Amniotic epithelial cell (primary cell): ENCODE measurements around the gene SYT11.
"Not testable (repeated sequence)": the region's sequence is repeated elsewhere in the genome, so short reads cannot be mapped to it uniquely, and the experiment has no call there.

Experiments used
- DNase-seq: peaks from one replicate; pipeline ENCODE4 v3.0.0-alpha.2; 2010; ENCODE audit warnings: low read depth

The SYT11 gene

DNA sequence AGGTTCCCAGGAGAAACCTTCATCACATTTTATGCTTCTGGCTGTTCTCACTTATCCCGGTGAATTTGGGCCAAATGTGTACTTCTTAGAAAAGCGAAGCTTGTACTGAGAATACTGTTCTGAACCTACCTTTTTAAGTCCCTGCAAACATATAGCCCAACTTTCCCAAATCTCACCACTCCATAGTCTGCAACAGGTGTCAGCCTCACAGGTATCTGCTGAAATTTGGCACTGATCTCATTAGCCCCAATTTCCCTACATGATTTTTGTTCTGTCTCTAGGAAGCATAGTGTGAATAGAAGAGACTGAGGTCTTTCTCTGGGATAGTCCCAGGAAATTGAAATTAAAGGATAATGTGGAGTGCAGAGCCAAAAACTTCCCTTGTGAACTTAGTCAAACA, 40.3 kb downstream of the SYT11 start:
- DNase-seq, result no peak

DNA sequence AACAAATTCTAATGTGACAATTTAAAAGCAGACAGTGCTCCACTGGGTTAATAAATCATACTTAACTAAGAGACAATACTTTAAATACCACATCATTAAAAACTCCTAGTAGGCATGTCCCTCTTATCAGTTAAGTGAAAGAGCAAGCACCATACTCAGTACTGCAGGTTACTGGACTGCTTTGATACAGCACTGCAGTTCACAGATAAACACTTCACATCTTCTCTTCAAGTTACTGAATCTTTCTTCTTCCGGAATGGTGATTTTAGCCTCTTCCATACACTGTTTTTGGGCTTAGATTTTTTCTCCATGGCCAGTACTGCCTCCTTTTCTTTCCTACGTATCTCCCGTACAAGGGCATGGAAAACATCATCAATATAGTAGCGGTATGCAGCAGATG, 40.8 kb downstream of the SYT11 start:
- DNase-seq, result no peak

DNA sequence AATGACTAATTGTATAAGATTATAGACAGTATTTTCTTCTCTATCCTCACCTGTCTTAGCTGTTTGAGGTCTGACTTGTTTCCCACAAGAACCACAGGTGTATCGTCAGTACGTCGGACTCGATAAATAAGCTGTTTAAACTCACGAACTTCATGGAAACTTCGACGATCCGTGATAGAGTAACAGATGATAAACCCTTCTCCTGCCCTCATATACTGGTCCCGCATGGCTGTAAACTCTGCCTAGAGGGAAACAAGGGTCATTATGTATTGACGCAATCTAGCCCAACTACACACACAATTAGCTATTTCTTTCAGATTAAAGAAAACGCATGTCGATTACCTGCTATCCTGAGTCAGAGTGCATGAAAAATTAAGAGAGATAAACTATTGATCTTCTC, 44.9 kb downstream of the SYT11 start:
- no peak for DNase-seq

DNA sequence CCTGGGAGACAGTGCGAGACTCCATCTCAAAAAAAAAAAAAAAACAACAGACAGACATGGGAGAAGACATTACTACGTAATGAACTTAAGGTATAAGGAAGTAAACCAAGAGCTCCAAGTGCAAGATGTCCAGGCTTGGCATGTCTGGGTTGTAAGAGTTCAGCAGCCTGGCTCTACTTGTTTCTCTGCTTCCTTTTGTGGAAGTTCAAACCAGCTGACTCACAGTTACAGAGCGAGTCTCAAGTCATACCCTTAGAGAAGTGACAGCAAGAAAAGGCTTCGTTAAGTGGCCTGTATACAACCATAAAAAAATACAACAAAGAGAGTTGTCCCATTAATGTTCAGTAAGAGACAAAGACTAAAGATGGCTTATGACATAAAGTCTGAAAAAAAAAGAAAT, 50.5 kb downstream of the SYT11 start:
- DNase-seq, result peak; percentile 40

DNA sequence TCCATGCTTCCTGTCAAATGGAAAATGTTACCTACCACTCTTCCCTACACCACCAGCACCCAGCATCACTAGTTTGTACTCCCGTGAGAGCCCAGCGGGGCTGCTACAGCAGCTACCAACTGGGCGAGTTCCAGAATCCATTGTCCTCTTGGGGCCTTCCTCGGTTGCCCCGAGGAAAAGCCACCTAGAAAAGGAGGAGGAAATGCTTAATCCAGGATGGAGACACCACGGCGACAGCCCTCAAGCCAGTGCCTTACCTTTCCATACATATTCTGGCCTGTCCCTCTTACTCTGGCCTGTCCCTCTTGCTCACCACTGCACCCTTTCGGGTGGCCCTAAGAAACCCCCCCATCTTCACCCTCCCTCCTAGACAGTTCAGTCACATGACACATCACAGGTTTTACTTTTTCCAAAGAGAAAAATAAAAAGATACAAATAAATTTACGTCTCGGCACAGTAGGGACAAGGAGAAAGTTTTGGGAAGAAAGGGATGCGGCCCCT, 51.3 kb downstream of the SYT11 start:
- DNase-seq, result no peak

DNA sequence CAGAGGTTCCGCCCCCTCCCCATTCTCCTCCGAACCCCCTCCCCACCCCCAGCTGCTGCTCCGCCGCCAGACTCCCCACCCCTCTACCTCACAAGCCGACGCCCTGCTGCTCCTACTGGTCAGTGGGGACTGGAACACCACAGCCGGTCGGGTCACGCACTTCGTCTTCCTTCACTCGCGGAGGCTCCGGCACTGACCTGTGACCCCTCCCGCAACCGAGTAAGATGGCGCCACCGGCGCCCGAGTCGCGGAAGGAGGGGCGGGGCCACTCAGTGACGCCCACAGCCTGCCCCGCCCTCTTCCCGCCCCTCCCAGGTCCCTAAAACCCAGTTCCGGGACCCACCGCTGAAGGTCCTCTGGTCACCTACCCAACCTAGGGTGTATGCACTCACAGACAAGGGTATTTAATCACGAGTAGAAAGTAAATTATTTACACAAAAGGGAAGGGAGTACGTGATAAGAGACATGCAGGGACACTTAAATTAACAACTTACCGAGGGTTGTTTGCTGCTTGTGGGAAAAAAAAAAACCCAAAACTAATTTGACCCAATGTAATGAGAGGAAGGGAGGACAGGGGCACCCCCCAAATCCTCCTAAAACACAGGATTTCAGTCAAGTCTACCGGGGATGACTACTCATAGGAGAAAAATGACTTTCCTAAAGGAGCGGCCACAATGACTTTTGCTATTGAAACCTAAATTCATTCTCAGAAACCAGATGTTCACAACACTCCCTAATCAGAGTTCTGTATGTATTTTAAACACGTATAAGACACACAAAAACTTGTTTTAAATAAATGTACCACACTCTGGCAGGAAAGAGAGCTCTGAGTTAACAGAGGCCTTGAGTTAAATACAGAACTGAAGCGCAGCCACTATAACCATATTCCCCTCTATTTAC, 52.0 kb downstream of the SYT11 start, which contains the start of gene RIT1:
RIT1 (minus strand) TSS at position 194 of the 900 bp plus-strand sequence. CDS start 588 bp downstream, outside the sequence.
- peak; percentile 67 for DNase-seq

DNA sequence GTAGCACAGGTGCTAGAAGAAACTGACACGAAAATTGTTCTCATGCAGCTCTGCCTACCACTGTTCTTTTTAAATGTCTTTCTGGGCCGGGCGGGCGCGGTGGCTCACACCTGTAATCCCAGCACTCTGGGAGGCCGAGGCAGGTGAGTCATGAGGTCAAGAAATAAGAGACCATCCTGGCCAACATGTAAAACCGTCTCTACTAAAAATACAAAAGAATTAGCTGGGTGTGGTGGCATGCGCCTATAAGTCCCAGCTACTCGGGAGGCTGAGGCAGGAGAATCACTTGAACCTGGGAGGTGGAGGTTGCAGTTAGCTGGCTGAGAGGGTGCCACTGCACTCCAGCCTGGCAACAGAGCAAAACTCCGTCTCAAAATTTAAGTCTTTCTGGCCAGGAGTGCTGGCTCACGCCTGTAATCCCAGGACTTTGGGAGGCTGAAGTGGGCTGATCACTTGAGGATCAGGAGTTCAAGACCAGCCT, 52.7 kb downstream of the SYT11 start:
- no peak for DNase-seq

DNA sequence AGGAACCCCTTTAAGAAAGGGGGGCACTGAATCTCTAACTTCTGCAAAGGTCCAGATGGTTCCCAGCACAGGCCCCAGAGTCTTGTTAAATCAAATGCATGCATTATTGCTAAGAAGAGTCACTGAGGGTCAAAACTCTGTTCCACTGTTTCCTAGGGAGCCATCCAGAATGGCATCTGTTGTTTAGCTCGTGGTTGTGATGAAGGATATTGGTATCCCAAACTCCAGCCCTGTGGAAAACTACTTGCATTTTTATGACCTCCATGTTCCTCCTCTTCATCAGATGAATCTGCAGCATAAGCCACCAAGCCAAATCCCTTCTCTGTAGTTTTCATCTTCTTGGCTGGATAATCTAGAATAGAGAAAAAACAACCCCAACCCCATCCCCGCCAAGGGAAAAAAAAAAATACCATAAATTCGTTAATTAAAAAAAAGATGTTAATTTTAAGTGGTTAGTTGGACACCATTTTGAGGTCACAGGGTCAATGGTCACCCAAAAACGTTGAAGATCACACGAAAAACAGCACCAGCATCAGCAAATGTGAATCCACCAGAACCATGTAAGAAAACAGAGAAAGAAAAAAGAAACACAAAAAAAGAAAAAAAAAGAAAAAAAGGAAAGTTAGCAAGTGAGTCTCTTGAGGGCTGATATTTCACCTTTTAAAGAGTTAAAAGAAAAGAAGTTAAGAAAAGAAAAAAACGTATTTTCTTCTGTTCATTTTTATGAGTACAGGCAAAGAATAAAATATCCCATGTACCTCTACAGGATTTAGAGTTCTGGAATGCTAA, 54.8 kb downstream of the SYT11 start:
- peak; percentile 35 for DNase-seq

DNA sequence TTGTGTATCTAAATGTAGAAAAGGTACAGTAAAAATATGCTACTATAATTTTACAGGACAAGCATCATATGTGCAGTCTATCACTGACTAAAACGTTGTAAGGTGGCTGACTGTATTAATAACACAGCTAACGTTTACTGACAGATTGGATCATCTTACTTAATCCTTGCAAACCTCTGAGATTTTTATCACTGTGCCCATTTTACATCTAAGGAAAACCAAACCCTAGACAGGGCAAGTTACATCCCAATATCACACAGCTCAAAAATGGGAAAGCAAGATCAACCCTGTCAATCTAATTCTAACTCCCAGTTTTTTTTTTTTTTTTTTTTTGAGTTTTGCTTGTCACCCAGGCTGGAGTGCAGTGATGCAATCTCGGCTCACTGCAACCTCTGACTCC, 59.3 kb downstream of the SYT11 start:
- DNase-seq, result no peak

DNA sequence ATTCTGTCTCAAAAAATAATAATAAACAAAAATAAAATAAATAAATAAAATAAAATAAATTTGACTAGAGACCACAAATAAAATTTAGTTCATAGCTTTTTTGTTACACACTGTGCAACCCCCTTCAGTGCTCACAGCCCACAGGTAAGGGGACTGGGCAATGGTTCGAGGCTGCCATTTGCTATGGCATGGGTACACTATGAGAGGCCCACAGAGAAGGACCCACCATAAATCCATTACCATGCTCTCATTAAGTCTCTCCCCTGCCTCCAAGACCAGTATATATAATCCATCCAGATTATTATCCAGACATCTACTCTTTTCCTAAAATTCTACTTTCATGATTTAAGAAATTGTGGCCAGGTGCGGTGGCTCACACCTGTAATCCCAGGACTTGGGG, 60.4 kb downstream of the SYT11 start:
- DNase-seq, result no peak

DNA sequence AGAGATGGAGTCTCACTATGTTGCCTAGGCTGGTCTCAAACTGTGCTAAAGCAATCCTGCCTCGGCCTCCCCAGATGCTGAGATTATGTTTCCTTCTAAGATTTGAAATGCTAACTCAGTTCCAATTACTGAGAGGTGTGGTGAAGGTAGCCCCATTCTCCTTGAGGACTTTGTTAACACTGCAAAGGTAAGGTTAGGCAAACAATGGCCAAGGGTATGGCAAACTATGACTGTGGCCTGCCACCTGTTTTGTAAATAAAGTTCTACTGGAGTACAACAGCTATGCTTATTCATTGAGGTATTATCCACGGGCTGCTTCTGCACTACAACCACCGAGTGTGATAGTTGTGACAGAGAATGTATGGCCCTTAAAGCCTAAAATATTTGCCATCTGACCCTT, 61.4 kb downstream of the SYT11 start:
- no peak for DNase-seq

DNA sequence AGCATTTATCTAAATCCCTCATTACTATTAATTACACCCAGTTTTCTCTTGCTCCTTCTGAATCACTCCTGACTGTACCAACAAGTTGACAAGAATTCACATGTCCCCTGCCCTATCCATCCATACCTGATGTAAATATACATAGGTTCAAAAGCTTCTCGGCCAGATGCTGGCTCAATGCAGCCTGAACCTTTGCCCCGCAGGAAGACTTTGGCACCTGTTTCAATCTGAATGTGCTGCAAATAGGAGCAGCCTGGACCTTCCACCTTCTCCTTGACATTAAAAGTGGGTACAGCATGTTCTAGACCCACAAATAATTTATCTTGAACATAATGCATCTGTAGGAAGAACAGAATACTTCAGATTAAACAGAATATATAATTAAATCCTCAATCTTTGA, 66.1 kb downstream of the SYT11 start:
- DNase-seq, result no peak

DNA sequence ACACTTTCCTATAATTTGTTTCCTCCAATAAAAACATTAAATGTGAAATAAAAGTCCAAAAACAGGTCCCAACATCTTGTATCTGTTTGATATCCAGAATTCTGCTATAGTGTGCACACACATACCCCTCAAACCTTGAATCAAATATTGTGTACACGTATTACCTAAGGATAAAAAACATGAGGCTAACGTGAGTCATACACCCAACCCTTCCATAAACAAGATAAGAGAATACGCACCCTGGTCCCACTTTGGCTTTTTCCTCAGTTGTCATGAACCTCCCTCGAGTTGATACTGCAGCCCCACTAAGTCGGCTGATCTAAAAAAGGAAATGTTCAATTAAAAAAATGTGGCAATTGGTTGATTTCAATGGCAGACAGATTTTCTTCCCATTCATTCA, 69.7 kb downstream of the SYT11 start:
- peak; percentile 75 for DNase-seq

DNA sequence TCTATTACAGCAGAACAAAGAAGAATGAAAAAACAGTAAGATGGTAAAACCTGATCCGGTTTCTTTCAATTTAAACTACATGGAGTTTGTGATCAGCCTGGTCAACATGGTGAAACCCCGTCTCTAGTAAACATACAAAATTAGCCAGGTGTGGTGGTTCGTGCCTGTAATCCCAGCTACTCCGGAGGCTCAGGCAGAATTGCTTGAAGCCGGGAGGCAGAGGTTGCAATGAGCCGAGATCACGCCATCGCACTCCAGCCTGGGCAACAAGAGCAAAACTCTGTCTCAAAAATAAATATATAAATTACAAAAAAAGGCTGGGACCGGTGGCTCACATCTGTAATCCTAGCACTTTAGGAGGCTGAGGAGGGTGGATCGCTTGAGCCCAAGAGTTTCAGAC, 71.4 kb downstream of the SYT11 start:
- not testable (repeated sequence) for DNase-seq

DNA sequence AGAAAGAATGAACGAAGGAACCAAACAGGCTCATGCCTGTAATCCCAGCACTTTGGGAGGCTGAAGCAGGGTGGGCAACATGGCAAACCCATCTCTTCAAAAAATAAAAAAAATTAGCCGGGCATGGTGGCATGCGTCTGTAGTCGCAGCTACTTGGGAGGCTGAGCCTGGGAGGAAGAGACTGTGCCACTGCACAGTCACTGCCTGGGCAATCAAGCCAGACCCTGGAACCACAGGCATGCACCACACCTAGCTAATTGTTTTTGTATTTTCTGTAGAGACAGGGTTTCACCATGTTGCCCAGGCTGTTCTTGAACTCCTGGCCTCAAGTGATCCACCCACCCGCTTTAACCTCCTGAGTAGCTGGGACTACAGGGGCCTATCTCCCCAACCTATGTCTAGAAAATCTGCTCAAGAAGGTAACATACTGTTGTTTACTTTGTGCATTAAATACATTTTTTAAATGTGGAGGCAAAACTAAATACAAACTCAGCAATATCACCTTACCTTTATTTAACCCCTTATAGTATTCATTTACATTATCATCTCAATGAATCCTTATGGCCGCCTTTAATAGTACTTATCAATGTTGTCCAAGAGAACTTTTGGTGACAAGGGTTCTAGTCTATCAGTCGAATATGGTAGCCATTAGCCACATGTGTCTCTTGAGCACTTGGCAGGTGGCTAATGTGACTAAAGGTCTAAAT, 72.1 kb downstream of the SYT11 start:
- no peak for DNase-seq

DNA sequence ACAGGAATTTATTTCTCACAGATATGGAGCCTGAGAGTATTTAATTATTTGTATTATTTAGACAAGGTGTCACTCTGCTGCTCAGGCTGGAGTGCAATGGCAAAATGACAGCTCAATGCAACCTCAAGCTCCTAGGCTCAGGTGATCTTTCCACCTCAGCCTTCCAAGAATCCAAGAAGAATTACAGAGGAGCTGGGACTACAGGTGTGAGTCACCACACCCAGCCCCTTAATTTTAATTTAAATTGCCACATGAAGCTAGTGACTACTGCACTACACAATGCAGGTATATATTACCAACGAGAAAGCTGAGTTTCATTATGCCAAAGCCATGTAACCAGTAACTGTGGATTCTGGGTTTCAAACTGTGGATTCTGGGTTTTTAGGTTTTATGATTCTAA, 72.7 kb downstream of the SYT11 start:
- DNase-seq, result no peak

DNA sequence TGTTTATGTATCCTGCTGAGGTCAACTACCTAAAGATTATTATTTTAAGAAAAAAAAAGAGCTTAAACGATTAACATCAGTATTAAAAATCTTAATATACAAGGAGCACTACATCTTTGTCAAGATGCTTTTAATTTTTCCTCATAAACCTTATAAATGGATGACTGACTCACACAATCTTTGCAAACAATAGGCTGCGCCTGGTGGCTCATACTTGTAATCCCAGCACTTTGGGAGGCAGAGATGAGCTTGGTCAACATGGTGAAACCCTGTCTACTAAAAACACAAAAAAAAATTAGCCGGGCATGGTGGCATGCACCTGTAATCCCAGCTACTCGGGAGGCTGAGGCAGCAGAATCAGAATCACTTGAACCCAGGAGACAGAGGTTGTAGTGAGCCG, 73.1 kb downstream of the SYT11 start:
- DNase-seq, result peak; percentile 28

DNA sequence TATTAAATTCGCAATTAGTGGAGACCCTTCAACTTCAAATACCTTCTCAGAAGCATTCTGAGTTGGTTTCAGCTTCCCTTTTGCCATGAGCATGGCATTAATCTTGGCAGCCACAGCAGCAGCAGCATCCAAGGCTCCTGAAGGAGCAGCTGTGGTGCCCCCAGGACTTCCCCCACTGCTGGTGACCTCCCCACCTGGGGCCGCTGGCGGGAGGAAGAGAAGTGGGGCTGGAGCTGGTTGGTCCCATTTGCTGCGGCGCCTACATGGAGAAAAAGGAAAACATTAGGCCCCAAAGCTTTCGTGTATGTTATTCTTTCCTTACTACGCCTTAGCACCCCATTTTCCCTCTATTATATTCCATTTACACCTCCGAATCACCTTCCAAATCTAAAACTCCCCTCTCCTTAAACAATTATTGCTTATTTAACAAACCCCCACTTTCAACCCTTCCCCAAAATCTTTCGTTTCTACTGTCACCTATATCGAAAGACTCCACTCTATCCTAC, 74.3 kb downstream of the SYT11 start:
- no peak for DNase-seq

DNA sequence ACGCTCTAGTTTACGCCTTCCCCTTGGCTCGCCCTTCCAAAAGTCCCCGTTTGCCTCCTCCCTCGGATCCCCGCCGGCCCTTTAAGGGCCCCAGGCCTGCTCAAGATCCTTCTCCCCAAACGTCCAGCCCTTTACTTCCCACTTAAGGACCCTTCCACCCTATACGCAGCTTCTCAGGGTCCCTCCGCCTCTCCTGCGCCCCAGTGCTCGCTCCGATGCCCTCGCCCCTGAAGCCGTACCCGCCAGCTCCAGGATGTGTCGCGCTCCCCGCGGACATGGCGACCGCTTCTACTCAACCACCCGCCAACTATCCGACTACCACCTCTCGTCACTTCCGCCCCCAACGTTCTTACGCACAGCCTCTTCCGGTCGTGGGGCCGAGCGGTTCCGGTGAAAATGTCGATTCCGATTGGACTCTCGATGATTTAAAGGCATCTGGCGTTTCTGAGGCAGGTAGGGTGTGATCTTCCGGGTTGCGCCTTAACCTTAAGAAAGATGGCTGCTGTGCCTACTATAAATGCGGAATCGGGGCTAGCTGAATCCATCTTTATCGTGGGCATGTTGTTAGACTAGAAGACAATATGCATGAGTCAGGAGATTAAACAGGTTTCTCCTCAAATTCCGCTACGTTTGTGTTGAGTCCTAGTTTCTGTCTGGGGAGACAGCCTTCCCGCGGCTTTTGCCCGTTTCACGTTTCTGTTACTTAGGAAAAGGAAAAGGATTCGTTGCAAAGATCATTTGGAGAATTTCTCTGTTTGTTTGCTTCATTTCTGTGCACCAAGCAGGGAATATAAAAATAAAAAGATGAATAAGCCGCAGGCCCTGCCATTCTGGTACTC, 74.9 kb downstream of the SYT11 start, which contains the start of gene KHDC4:
KHDC4 (minus strand) TSS at position 317 of the 839 bp plus-strand sequence; CDS start at position 277, 40 bp downstream.
- DNase-seq, result peak; percentile 99
